Kidney (tissue), 14 donors: ENCODE measurements around the gene LRBA. TPM values are rescaled to one million over a fixed set of nuclear protein-coding genes. Genes with fewer than 3 reads are reported as not detected.

ENCODE experiments used
- DNase-seq, 5 donors: peaks; one replicate each; pipeline ENCODE4 v3.0.0-alpha.2; 2013 to 2020
- FAIRE-seq: peaks from 2 replicates; lab custom pipeline; 2012; peaks lifted over from hg19 to GRCh38; lab: Jason Lieb, UNC
- H3K27ac ChIP-seq, 2 donors: one replicate each; pipeline ENCODE4 v1.7.0; 2013; ENCODE audit warnings: low read depth in 2 of 2, low read length in 2 of 2, inconsistent platforms in 1 of 2
- H3K27me3 ChIP-seq: one replicate; pipeline ENCODE4 v1.7.1; 2013; ENCODE audit warnings: low read length, inconsistent platforms; ENCODE audit not compliant: control insufficient read depth, insufficient read depth
- H3K36me3 ChIP-seq, 3 donors: one replicate each; pipeline versions ENCODE4 v1.7.0 to v1.7.1; 2013; ENCODE audit warnings: low read length in 3 of 3, control low read depth in 1 of 3, inconsistent platforms in 1 of 3; ENCODE audit not compliant: insufficient read depth in 3 of 3, control insufficient read depth in 2 of 3
- H3K4me1 ChIP-seq, 3 donors: one replicate each; pipeline versions ENCODE4 v1.7.0 to v1.7.1; 2013; ENCODE audit warnings: low read length in 3 of 3, inconsistent platforms in 1 of 3, low read depth in 1 of 3; ENCODE audit not compliant: control insufficient read depth in 2 of 3, insufficient read depth in 2 of 3
- H3K4me3 ChIP-seq, 3 donors: one replicate each; pipeline versions ENCODE4 v1.7.0 to v1.8.1; 2013; ENCODE audit warnings: low read length in 3 of 3, control low read depth in 1 of 3, inconsistent platforms in 1 of 3
- H3K9ac ChIP-seq, 3 donors: one replicate each; pipeline versions ENCODE4 v1.7.0 to v1.7.1; 2013; ENCODE audit warnings: low read length in 3 of 3, control low read depth in 1 of 3, inconsistent platforms in 1 of 3
- H3K9me3 ChIP-seq, 3 donors: one replicate each; pipeline versions ENCODE4 v1.7.0 to v1.7.1; 2013; ENCODE audit warnings: low read length in 3 of 3, control low read depth in 1 of 3, inconsistent platforms in 1 of 3; ENCODE audit not compliant: control insufficient read depth in 2 of 3, insufficient read depth in 1 of 3
- intact Hi-C: fragments of 100-400 bp; cut with DNase I; formaldehyde crosslinking; loops from one replicate; pipeline ENCODE4 v1.11.1; 2022
- polyA plus RNA-seq: library from polyadenylated mRNA; stranded (reverse); fragments of 350-450 nt; fragmentation: Illumina TruSeq; extraction: RNeasy Lipid Tissue Mini Kit (QIAGEN cat#74804); gene quantifications from one replicate; pipeline ENCODE4 v1.2.3, GENCODE V29; 2014; ENCODE audit warnings: low read depth, low replicate concordance; ENCODE audit not compliant: insufficient read depth
- total RNA-seq: library from RNA; stranded (reverse); fragmentation: NEBNext Ultra II Directional; extraction: Animal tissue kit (Norgen Biotek cat#: 25700); gene quantifications from one replicate; pipeline ENCODE4 v1.2.1, GENCODE V29; 2021
- TF ChIP-seq, protein P1 (sequence below): IDR thresholded peaks from 3 replicates; pipeline ENCODE4 v1.5.1; 2012; ENCODE audit warnings: mild to moderate bottlenecking, moderate library complexity, borderline replicate concordance; ENCODE audit not compliant: insufficient read depth; ENCODE audit errors: extremely low read depth
- donor health status: control.
- donor health status: control.
- donor health status: control.
- donor health status: control.
- donor health status: control.
- donor health status: DM: yes; HTN: yes; CAD: no.
- donor health status: Normal renal cell carcinoma (clear cell type).

The LRBA gene
- total and polyA plus RNA-seq, 2 donors from 2014 or later: 20.3 to 76.7 TPM

DNA sequence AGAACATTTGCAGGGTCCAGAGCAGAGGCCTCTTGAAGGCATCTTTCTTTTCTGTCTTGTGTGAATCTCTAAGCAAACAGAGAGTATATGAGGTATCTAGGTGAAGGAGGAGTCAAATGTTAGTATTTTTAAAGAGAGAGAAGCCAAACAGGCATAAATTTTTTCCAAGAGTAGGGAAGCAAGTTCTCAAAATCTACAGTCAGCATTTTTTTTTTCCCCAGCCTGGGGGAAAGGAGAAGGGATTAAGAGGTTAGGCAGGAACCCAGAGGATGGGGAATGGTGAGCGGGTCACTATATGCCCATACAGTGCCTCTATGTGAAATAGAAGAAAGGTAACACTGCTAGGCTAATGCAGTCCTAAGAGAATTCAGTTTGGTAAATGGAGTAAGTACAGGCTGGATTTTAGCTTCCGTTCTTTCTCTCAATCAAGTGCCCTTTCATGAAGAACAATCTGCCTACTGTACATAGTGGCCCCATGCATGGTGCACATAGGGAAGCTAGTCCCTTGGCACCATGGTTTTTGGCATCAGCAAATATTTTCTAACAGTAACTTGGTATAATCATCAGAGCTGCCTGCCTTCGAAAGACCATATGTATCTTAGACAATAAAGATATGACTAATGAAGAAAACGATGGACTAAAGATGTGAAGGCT lies 596.2 kb downstream of the LRBA start:
- H3K27ac ChIP-seq: no peak overlapping the region
- intact Hi-C loops: no loop called here
- no peaks in the 10 kb centered on the region for H3K4me1 ChIP-seq
- DNase-seq: no peak
- no peak overlapping the region for H3K4me3 ChIP-seq
- H3K9ac ChIP-seq: no peak overlapping the region
- TF ChIP-seq, protein P1, sequence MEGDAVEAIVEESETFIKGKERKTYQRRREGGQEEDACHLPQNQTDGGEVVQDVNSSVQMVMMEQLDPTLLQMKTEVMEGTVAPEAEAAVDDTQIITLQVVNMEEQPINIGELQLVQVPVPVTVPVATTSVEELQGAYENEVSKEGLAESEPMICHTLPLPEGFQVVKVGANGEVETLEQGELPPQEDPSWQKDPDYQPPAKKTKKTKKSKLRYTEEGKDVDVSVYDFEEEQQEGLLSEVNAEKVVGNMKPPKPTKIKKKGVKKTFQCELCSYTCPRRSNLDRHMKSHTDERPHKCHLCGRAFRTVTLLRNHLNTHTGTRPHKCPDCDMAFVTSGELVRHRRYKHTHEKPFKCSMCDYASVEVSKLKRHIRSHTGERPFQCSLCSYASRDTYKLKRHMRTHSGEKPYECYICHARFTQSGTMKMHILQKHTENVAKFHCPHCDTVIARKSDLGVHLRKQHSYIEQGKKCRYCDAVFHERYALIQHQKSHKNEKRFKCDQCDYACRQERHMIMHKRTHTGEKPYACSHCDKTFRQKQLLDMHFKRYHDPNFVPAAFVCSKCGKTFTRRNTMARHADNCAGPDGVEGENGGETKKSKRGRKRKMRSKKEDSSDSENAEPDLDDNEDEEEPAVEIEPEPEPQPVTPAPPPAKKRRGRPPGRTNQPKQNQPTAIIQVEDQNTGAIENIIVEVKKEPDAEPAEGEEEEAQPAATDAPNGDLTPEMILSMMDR: no peak
- no peak for FAIRE-seq
- H3K27me3 ChIP-seq: no peaks in the 10 kb centered on the region
- no peaks in the 10 kb centered on the region for H3K9me3 ChIP-seq
- H3K36me3 ChIP-seq: peaks cover 0 to 2% (median 0%) of the 10 kb centered on the region in 3 donors

DNA sequence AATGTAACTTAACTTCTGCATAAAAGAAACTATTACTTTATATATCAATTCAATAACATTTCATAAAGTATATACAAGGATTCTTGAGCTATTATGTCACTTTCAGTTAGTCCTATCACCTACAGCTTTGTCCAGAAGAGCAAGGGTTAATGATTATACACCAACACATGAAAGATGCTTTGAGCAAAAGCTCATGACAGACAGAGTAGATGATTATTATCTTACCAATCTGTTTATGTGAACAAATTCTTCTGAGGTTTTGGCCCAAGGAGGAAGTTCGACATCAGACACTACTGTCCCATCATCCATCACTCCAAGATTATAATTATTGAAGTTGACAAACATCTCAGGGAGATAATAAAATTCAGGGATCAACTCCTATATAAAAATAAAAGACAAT lies 599.9 kb downstream of the LRBA start:
- Histone ChIP-seq H3K27me3 (no peaks in the 10 kb centered on the region), H3K27ac (no peak overlapping the region), H3K4me3 (no peak overlapping the region), H3K4me1 (no peaks in the 10 kb centered on the region), H3K9me3 (no peaks in the 10 kb centered on the region), H3K9ac (no peak overlapping the region), H3K36me3 (no peaks in the 10 kb centered on the region)
- DNase-seq (no peak), FAIRE-seq (no peak)
- intact Hi-C loops: no loop called here
- TF ChIP-seq, protein P1: no peak

DNA sequence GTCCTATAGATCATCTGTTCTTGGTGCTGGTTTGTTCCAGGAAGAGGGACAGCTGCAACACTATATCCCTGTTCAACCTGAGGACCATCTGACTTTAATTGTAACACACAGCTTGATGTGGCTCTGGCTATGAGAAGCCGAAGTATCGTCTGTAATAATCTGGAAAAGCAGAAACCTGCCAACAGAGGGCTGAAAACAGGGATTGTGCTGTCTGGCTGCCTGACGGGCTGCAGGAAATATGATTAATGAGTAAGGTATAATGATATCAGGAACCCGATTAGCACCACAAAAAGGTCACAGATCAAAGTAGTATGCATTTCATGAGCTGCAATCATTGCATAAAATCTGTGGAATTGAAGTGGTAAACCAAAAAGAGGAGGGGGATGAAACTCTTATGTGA lies 603.6 kb downstream of the LRBA start:
- Histone ChIP-seq H3K4me1 (no peaks in the 10 kb centered on the region), H3K27ac (no peak overlapping the region), H3K36me3 (no peaks in the 10 kb centered on the region), H3K27me3 (no peaks in the 10 kb centered on the region), H3K9ac (no peak overlapping the region), H3K9me3 (no peaks in the 10 kb centered on the region), H3K4me3 (no peak overlapping the region)
- FAIRE-seq: no peak
- intact Hi-C loops: no loop called here
- TF ChIP-seq, protein P1: no peak
- no peak for DNase-seq

DNA sequence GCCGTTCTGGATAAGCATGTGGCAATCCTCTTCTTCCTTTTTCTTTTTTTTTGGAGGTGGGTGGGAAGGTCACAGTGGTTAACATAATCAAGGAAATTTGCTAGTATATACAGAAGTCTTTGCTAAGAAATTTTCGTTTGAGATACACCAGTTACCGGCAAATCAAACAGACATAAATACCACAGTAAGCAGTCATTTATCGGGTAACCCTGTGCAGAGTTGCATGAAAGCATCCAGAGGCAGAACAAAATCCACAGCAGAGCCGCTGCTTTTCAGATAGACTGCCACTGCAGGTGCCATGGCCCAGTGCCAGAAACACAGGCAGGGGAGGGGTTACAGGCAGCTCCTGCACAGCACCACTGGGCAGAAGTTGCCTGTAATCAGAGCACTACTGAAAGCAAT lies 612.2 kb downstream of the LRBA start:
- TF ChIP-seq, protein P1: no peak
- Histone ChIP-seq H3K4me3 (no peak overlapping the region), H3K4me1 (no peaks in the 10 kb centered on the region), H3K9me3 (no peaks in the 10 kb centered on the region), H3K9ac (no peak overlapping the region), H3K36me3 (no peaks in the 10 kb centered on the region), H3K27ac (no peak overlapping the region), H3K27me3 (no peaks in the 10 kb centered on the region)
- intact Hi-C loops: no loop called here
- FAIRE-seq: no peak
- peak; percentile 61 to 79 (median 62) for DNase-seq
